Keratinocyte (primary cell): ENCODE measurements around the gene PLBD2. TPM values are rescaled to one million over a fixed set of nuclear protein-coding genes. Genes with fewer than 3 reads are reported as not detected.

ENCODE experiments used
- DNase-seq: peaks from one replicate; pipeline ENCODE4 v3.0.0-alpha.2; 2011; ENCODE audit warnings: low read depth, missing footprints, low spot score
- FAIRE-seq: peaks from 2 replicates; lab custom pipeline; 2011; peaks lifted over from hg19 to GRCh38; lab: Jason Lieb, UNC
- H2AFZ ChIP-seq: 2 replicates; pipeline ENCODE4 v1.6.0; 2012; ENCODE audit warnings: low read length, control low read depth, inconsistent platforms; ENCODE audit not compliant: control insufficient read depth
- H3K27ac ChIP-seq: 2 replicates; pipeline ENCODE4 v1.5.1; 2011; ENCODE audit warnings: low read length; ENCODE audit not compliant: control insufficient read depth, insufficient read depth
- H3K27me3 ChIP-seq: 3 replicates; pipeline ENCODE4 v1.6.0; 2011; ENCODE audit warnings: low read length; ENCODE audit not compliant: control insufficient read depth, insufficient read depth; ENCODE audit errors: extremely low read depth
- H3K36me3 ChIP-seq, 2 experiments: 2 replicates in 1 of 2; 3 replicates in 1 of 2; pipeline ENCODE4 v1.5.1; 2011; ENCODE audit warnings: low read length in 2 of 2, mild to moderate bottlenecking in 1 of 2; ENCODE audit not compliant: control insufficient read depth in 2 of 2, insufficient read depth in 2 of 2; ENCODE audit errors: extremely low read depth in 1 of 2
- H3K4me1 ChIP-seq: 3 replicates; pipeline ENCODE4 v1.5.1; 2011; ENCODE audit warnings: low read length; ENCODE audit not compliant: control insufficient read depth, insufficient read depth; ENCODE audit errors: extremely low read depth
- H3K4me2 ChIP-seq: 3 replicates; pipeline ENCODE4 v1.6.0; 2011; ENCODE audit warnings: low read depth, low read length; ENCODE audit not compliant: control insufficient read depth, insufficient read depth; ENCODE audit errors: extremely low read depth
- H3K4me3 ChIP-seq, 3 experiments: fragments of 200-600 bp in 1 of 3; sonication (generic) in 1 of 3; 2 replicates in 2 of 3; 3 replicates in 1 of 3; pipeline ENCODE4 v1.5.1; 2011 to 2016; ENCODE audit warnings: low read length in 3 of 3, mild to moderate bottlenecking in 3 of 3, control low read depth in 2 of 3, inconsistent platforms in 1 of 3, low read depth in 1 of 3, mixed read lengths in 1 of 3, mixed run types in 1 of 3, moderate library complexity in 1 of 3; ENCODE audit not compliant: control insufficient read depth in 2 of 3, insufficient read depth in 2 of 3; ENCODE audit errors: extremely low read depth in 1 of 3
- H3K79me2 ChIP-seq: 2 replicates; pipeline ENCODE4 v1.6.0; 2012; ENCODE audit warnings: low read length; ENCODE audit not compliant: control insufficient read depth, insufficient read depth
- H3K9ac ChIP-seq: 3 replicates; pipeline ENCODE4 v1.6.0; 2011; ENCODE audit warnings: low read length; ENCODE audit not compliant: control insufficient read depth, insufficient read depth; ENCODE audit errors: extremely low read depth
- H3K9me1 ChIP-seq: 3 replicates; pipeline ENCODE4 v1.6.0; 2011; ENCODE audit warnings: low read length; ENCODE audit not compliant: control insufficient read depth, insufficient read depth; ENCODE audit errors: extremely low read depth
- H3K9me3 ChIP-seq: 2 replicates; pipeline ENCODE4 v1.5.1; 2012; ENCODE audit warnings: low read depth, low read length; ENCODE audit not compliant: control insufficient read depth
- H4K20me1 ChIP-seq: 3 replicates; pipeline ENCODE4 v1.6.0; 2011; ENCODE audit warnings: low read length; ENCODE audit not compliant: control insufficient read depth, insufficient read depth; ENCODE audit errors: extremely low read depth
- EZH2 ChIP-seq: IDR thresholded peaks from one replicate; pipeline ENCODE4 v1.6.1; 2012; ENCODE audit warnings: inconsistent platforms, mild to moderate bottlenecking, low read length, moderate library complexity
- dilution Hi-C: fragments of 300-500 bp; cut with MboI; formaldehyde crosslinking; loops from one replicate; pipeline ENCODE4 v1.7.0; 2020; ENCODE audit warnings: low sequenced_read_pairs; ENCODE audit not compliant: extremely low pct_ligation_motif_present
- polyA plus RNA-seq, 5 experiments: library from polyadenylated mRNA; depleted of rRNA in 3 of 5; stranded (reverse) in 3 of 5; stranded (forward) in 1 of 5; unstranded in 1 of 5; fragments of >200 nt; gene quantifications; 1 replicate in 1 of 5; 2 replicates in 3 of 5; 3 replicates in 1 of 5; pipeline versions ENCODE4 v1.2.1 to v1.2.3, GENCODE V29; 2011 to 2012; ENCODE audit warnings: missing spikeins in 2 of 5, low read depth in 1 of 5, low replicate concordance in 1 of 5
- TF ChIP-seq, protein P1 (sequence below), 3 experiments: IDR thresholded peaks in 1 of 3; conservative IDR thresholded peaks in 1 of 3; optimal IDR thresholded peaks in 1 of 3; 2 replicates in 2 of 3; 3 replicates in 1 of 3; pipeline versions ENCODE3 to v1.5.1; 2011; ENCODE audit warnings: low read length in 3 of 3, mild to moderate bottlenecking in 3 of 3, moderate library complexity in 2 of 3, control low read depth in 1 of 3, inconsistent platforms in 1 of 3; ENCODE audit not compliant: insufficient read depth in 2 of 3; ENCODE audit errors: extremely low read depth in 1 of 3

Gene PLBD2
- polyA plus RNA-seq, 1 donor (not counting 4 experiments of a cell fraction or from before 2014, with no cell fraction given), result 12.9 TPM

DNA sequence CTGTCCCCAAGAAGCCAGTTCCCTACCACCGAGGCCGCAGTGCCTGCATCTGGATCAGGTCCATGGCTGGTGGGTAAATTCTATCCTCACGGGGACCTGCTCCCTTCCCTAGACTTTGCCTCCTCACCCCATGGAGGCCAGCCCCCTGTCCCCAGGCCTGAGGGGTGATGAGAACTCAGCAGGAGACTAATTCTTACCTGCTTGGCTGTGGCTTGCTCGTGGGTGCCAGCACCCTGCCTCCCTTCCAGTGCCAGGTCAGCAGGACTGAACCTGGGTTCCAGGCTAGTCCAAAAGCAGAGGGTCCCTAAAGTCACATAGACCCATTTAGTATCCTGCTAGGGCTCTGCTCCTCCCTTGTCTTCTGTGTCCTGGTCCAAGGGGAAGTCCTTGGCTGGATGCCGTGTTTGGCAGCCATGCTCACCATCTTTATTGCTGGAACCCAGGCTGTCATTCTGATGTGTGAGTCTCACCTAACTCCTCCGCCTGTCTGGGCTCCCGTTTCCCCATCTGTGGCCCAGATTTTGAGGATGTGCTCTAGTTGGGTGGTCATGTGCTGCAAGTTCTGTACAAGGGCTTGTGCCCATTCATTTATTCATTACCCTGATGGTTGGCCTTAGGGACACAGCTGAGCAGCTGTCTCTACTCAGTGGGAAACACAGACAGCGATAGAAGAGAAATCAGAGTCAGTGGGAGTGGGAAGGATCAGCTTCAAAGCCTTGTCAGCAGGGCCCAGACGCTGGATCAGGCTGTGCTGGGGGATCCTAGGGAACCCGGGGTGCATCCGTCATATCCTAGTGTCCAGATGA, 949 bp downstream of the PLBD2 start:
- TF ChIP-seq EZH2, result no peak
- TF ChIP-seq, protein P1, sequence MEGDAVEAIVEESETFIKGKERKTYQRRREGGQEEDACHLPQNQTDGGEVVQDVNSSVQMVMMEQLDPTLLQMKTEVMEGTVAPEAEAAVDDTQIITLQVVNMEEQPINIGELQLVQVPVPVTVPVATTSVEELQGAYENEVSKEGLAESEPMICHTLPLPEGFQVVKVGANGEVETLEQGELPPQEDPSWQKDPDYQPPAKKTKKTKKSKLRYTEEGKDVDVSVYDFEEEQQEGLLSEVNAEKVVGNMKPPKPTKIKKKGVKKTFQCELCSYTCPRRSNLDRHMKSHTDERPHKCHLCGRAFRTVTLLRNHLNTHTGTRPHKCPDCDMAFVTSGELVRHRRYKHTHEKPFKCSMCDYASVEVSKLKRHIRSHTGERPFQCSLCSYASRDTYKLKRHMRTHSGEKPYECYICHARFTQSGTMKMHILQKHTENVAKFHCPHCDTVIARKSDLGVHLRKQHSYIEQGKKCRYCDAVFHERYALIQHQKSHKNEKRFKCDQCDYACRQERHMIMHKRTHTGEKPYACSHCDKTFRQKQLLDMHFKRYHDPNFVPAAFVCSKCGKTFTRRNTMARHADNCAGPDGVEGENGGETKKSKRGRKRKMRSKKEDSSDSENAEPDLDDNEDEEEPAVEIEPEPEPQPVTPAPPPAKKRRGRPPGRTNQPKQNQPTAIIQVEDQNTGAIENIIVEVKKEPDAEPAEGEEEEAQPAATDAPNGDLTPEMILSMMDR (optimal IDR thresholded peaks at IDR 0.05 in 1 of 3, IDR thresholded peaks at IDR 0.05 in 1 of 3, conservative IDR thresholded peaks at IDR 0.05 in 1 of 3; ENCODE audit: extremely low read depth in 1 of 3, insufficient read depth in 2 of 3, low read length in 3 of 3), result no peak
- Histone ChIP-seq H3K4me2 (peak overlapping the region; percentile 94), H4K20me1 (no peaks in the 10 kb centered on the region), H3K4me1 (peaks cover 8% of the 10 kb centered on the region), H3K4me3 (peak overlapping the region; percentile 71 to 95 (median 74)), H2AFZ (peak overlapping the region; percentile 77), H3K79me2 (peaks cover 11% of the 10 kb centered on the region), H3K9me3 (no peaks in the 10 kb centered on the region), H3K9me1 (no peaks in the 10 kb centered on the region), H3K27me3 (no peaks in the 10 kb centered on the region), H3K36me3 (no peaks in the 10 kb centered on the region), H3K9ac (peak overlapping the region; percentile 72), H3K27ac (peak overlapping the region; percentile 29)
- dilution Hi-C loops, result no loop called here
- no peak for FAIRE-seq
- no peak for DNase-seq

DNA sequence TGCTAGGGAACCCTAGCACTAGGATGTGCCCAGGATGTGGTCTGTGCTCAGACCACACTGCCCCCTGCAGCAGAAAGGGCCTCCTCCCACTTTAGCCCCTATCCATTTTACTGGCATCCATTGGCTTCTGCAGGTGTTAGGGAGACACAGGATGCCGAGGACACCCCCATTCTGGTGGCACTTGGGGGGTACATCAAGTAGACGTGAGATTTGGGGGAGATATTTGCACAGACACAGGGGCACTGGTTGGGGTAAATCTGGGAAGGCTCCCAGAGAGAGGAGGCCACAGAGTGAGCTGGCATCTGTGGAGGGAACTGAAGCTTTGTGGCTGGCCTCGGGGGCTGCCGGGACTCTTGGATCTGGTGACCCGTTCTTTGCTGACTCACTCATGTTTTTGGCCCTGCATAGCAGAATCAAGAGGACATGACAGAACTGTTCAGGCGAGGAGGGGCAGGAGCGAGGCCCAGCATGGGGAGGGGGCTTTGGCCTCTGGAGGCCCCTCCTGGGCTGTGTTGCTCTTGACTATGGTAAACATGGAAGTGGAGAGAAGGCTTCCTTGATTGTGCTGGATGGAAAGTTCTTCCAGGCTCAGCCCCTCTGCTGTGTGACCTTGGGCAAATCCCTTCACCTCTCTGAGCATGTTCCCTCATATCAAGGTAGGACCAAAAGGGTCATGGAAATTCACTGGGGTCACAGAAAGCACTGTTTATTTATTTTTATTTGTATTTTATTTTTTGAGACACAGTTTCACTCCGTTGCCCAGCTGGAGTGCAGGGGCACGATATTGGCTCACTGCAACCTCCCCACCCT, 1.8 kb downstream of the PLBD2 start:
- TF ChIP-seq, protein P1 (optimal IDR thresholded peaks at IDR 0.05 in 1 of 3, IDR thresholded peaks at IDR 0.05 in 1 of 3, conservative IDR thresholded peaks at IDR 0.05 in 1 of 3; ENCODE audit: extremely low read depth in 1 of 3, insufficient read depth in 2 of 3, low read length in 3 of 3), result peak in 1 of 3 experiments; percentile 38
- TF ChIP-seq EZH2, result no peak
- H3K4me1 ChIP-seq, result peaks cover 8% of the 10 kb centered on the region
- DNase-seq, result no peak
- no peak overlapping the region for H2AFZ ChIP-seq
- peaks cover 11% of the 10 kb centered on the region for H3K79me2 ChIP-seq
- no peaks in the 10 kb centered on the region for H3K9me3 ChIP-seq
- no peaks in the 10 kb centered on the region for H3K9me1 ChIP-seq
- dilution Hi-C loops, result no loop called here
- peaks cover 0 to 2% of the 10 kb centered on the region in 2 experiments for H3K36me3 ChIP-seq
- no peak for FAIRE-seq
- peak overlapping the region; percentile 94 for H3K4me2 ChIP-seq
- H3K27me3 ChIP-seq, result no peaks in the 10 kb centered on the region
- no peaks in the 10 kb centered on the region for H4K20me1 ChIP-seq
- H3K9ac ChIP-seq, result no peak overlapping the region
- no peak overlapping the region for H3K27ac ChIP-seq
- no peak overlapping the region for H3K4me3 ChIP-seq
